ENCODE results near the gene RBM11.

DNA sequence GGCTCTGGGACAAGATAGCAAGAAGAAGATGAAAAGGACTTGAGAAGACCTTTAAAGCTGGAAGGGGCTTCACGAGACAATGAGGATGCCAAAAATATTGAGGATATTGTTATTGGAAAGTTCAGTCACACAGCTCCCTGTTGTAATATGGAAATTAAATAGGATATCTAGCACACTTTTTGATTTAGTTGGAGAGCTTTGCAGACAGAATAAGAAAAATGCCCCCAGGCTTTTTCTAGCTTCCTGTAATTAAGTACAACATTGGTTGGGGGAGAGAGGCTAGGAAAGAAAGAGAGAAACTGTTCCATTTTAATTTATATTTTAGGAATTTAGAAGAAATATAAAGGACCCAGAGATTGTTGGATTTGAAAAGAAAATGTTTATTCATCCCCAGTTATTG is 27.5 kb downstream of the RBM11 start:
- TF ChIP-seq, protein P1, sequence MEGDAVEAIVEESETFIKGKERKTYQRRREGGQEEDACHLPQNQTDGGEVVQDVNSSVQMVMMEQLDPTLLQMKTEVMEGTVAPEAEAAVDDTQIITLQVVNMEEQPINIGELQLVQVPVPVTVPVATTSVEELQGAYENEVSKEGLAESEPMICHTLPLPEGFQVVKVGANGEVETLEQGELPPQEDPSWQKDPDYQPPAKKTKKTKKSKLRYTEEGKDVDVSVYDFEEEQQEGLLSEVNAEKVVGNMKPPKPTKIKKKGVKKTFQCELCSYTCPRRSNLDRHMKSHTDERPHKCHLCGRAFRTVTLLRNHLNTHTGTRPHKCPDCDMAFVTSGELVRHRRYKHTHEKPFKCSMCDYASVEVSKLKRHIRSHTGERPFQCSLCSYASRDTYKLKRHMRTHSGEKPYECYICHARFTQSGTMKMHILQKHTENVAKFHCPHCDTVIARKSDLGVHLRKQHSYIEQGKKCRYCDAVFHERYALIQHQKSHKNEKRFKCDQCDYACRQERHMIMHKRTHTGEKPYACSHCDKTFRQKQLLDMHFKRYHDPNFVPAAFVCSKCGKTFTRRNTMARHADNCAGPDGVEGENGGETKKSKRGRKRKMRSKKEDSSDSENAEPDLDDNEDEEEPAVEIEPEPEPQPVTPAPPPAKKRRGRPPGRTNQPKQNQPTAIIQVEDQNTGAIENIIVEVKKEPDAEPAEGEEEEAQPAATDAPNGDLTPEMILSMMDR (IDR thresholded peaks at IDR 0.05): no peak
- no peak for TF ChIP-seq POLR2AphosphoS5 (IDR thresholded peaks at IDR 0.05)
- no peak for TF ChIP-seq POLR2A (IDR thresholded peaks at IDR 0.05)
- TF ChIP-seq EP300 (IDR thresholded peaks at IDR 0.05): no peak
